CD14-positive monocyte (primary cell): ENCODE results near the gene ECSIT. TPM values are rescaled to one million over a fixed set of nuclear protein-coding genes. Genes with fewer than 3 reads are reported as not detected.

Source experiments
- DNase-seq, 3 donors: peaks; one replicate each; pipeline ENCODE4 v3.0.0-alpha.2; 2011 to 2022
- H2AFZ ChIP-seq: 2 replicates; pipeline ENCODE4 v1.6.0; 2012; ENCODE audit warnings: mild to moderate bottlenecking, low read depth, low read length, inconsistent platforms; ENCODE audit not compliant: insufficient read depth, poor library complexity, severe bottlenecking
- H3K27ac ChIP-seq, 2 donors: 1 replicate in 1 of 2; 2 replicates in 1 of 2; pipeline ENCODE4 v1.5.1; 2012 to 2013; ENCODE audit warnings: low read length in 2 of 2, control low read depth in 1 of 2, inconsistent platforms in 1 of 2, low read depth in 1 of 2, mild to moderate bottlenecking in 1 of 2
- H3K27me3 ChIP-seq, 2 donors: one replicate each; pipeline versions ENCODE4 v1.6.0 to v1.6.1; 2011 to 2013; ENCODE audit warnings: low read length in 2 of 2; ENCODE audit not compliant: control insufficient read depth in 2 of 2, insufficient read depth in 2 of 2
- H3K36me3 ChIP-seq, 2 donors: replicated peaks in 1 of 2; 1 replicate in 1 of 2; 2 replicates in 1 of 2; pipeline versions ENCODE4 v1.5.1 to v1.6.1; 2012 to 2013; ENCODE audit warnings: low read length in 2 of 2, control low read depth in 1 of 2, inconsistent platforms in 1 of 2, mild to moderate bottlenecking in 1 of 2; ENCODE audit not compliant: insufficient read depth in 2 of 2, control insufficient read depth in 1 of 2
- H3K4me1 ChIP-seq, 2 donors: 1 replicate in 1 of 2; 2 replicates in 1 of 2; pipeline versions ENCODE4 v1.5.1 to v1.6.1; 2012 to 2013; ENCODE audit warnings: low read length in 2 of 2, control low read depth in 1 of 2, inconsistent platforms in 1 of 2, mild to moderate bottlenecking in 1 of 2, moderate library complexity in 1 of 2; ENCODE audit not compliant: insufficient read depth in 2 of 2, control insufficient read depth in 1 of 2
- H3K4me2 ChIP-seq: replicated peaks from 2 replicates; pipeline ENCODE3; 2012; ENCODE audit warnings: low read length, moderate library complexity, mild to moderate bottlenecking; ENCODE audit not compliant: poor library complexity, severe bottlenecking; ENCODE audit errors: extremely low read depth
- H3K4me3 ChIP-seq, 3 experiments: fragments of 200-600 bp in 1 of 3; sonication (generic) in 1 of 3; replicated peaks in 1 of 3; 1 replicate in 2 of 3; 2 replicates in 1 of 3; pipeline ENCODE4 v1.5.1; 2011 to 2013; ENCODE audit warnings: low read length in 3 of 3, mild to moderate bottlenecking in 3 of 3, control low read depth in 2 of 3, low read depth in 2 of 3, inconsistent platforms in 1 of 3, moderate library complexity in 1 of 3
- H3K79me2 ChIP-seq: 2 replicates; pipeline ENCODE4 v1.6.0; 2012; ENCODE audit warnings: mild to moderate bottlenecking, control low read depth, inconsistent platforms, low read length, moderate library complexity; ENCODE audit not compliant: insufficient read depth
- H3K9ac ChIP-seq: 2 replicates; pipeline ENCODE4 v1.6.0; 2017; ENCODE audit warnings: low read length, mild to moderate bottlenecking; ENCODE audit not compliant: insufficient read depth, poor library complexity, severe bottlenecking
- H3K9me3 ChIP-seq, 2 donors: replicated peaks in 1 of 2; 1 replicate in 1 of 2; 2 replicates in 1 of 2; pipeline versions ENCODE4 v1.5.1 to v1.6.1; 2012 to 2013; ENCODE audit warnings: low read length in 2 of 2, control low read depth in 1 of 2; ENCODE audit not compliant: control insufficient read depth in 1 of 2, insufficient read depth in 1 of 2
- H4K20me1 ChIP-seq: 2 replicates; pipeline ENCODE4 v1.6.0; 2012; ENCODE audit warnings: mild to moderate bottlenecking, low read length, control low read depth, moderate library complexity; ENCODE audit not compliant: insufficient read depth
- H3K27ac Mint-ChIP-seq, 7 donors: one replicate each; pipeline ENCODE4 v1.8.0; 2020; ENCODE audit warnings: mild to moderate bottlenecking in 7 of 7, mixed read lengths in 7 of 7, moderate library complexity in 6 of 7, inconsistent platforms in 2 of 7
- H3K27me3 Mint-ChIP-seq, 3 donors: one replicate each; pipeline ENCODE4 v1.8.0; 2021 to 2022; ENCODE audit warnings: low read depth in 3 of 3, mild to moderate bottlenecking in 3 of 3, mixed read lengths in 3 of 3, moderate library complexity in 3 of 3, inconsistent platforms in 1 of 3
- H3K36me3 Mint-ChIP-seq, 2 donors: one replicate each; pipeline ENCODE4 v1.8.0; 2020; ENCODE audit warnings: mixed read lengths in 2 of 2, inconsistent platforms in 1 of 2, mild to moderate bottlenecking in 1 of 2
- H3K4me1 Mint-ChIP-seq: one replicate; pipeline ENCODE4 v1.8.0; 2020; ENCODE audit warnings: mild to moderate bottlenecking, mixed read lengths
- H3K4me3 Mint-ChIP-seq, 2 donors: one replicate each; pipeline ENCODE4 v1.8.0; 2020; ENCODE audit warnings: mild to moderate bottlenecking in 2 of 2, mixed read lengths in 2 of 2, moderate library complexity in 1 of 2
- H3K9me3 Mint-ChIP-seq, 7 donors: one replicate each; pipeline ENCODE4 v1.8.0; 2020 to 2022; ENCODE audit warnings: mixed read lengths in 7 of 7, mild to moderate bottlenecking in 6 of 7, moderate library complexity in 6 of 7, inconsistent platforms in 2 of 7
- CTCF ChIP-seq: fragments of 200-600 bp; IDR thresholded peaks from one replicate; pipeline ENCODE4 v1.8.0; 2022; ENCODE audit warnings: antibody characterized with exemption, mild to moderate bottlenecking
- WGBS: methylation state at CpG from one replicate; pipeline ENCODE4 v1.1.5; 2013; ENCODE audit warnings: missing lambda C conversion rate; ENCODE audit not compliant: insufficient coverage; 5-methylcytosine and 5-hydroxymethylcytosine counted together
- intact Hi-C, 2 donors: fragments of 100-400 bp; cut with micrococcal nuclease; formaldehyde crosslinking; loops; one replicate each; pipeline versions ENCODE4 v1.15.0 to v1.15.1; 2023
- polyA plus RNA-seq, 3 donors: library from polyadenylated mRNA; depleted of rRNA in 1 of 3; unstranded in 2 of 3; stranded (reverse) in 1 of 3; fragments of 300-500 nt in 2 of 3; fragments of >200 nt in 1 of 3; fragmentation: Illumina TruSeq in 2 of 3; gene quantifications; 1 replicate in 2 of 3; 2 replicates in 1 of 3; pipeline ENCODE4 v1.2.3, GENCODE V29; 2012 to 2021

The ECSIT gene
- polyA plus RNA-seq, 3 donors: 26.4 to 31.6 (median 28.3) TPM

GRCh38 chr19:11496391-11497163 lies 32.4 kb downstream of the ECSIT start:
- peak overlapping the region in 2 of 7 donors; percentile 40 to 71 for H3K27ac Mint-ChIP-seq
- Histone ChIP-seq H3K27me3 (no peaks in the 10 kb centered on the region), H3K36me3 (peaks cover 22 to 23% of the 10 kb centered on the region in 2 donors), H3K4me3 (no peak overlapping the region), H3K9ac (no peak overlapping the region), H3K4me2 (no peak overlapping the region), H3K79me2 (no peaks in the 10 kb centered on the region), H3K4me1 (no peaks in the 10 kb centered on the region), H3K27ac (no peak overlapping the region), H4K20me1 (no peaks in the 10 kb centered on the region), H3K9me3 (no peaks in the 10 kb centered on the region), H2AFZ (no peak overlapping the region)
- DNase-seq: peak; percentile 33 to 68 (median 41)
- H3K9me3 Mint-ChIP-seq: no peaks in the 10 kb centered on the region
- intact Hi-C loops: no loop called here
- 64% methylated on average over 11 of the region's 17 CpGs for WGBS
- peaks cover 31 to 57% of the 10 kb centered on the region in 2 donors for H3K36me3 Mint-ChIP-seq
- peaks cover 0 to 2% (median 0%) of the 10 kb centered on the region in 3 donors for H3K27me3 Mint-ChIP-seq
- H3K4me3 Mint-ChIP-seq: no peak overlapping the region
- H3K4me1 Mint-ChIP-seq: no peaks in the 10 kb centered on the region
- peak; percentile 61 for TF ChIP-seq CTCF

GRCh38 chr19:11495885-11496284 lies 33.0 kb downstream of the ECSIT start:
- Histone ChIP-seq H3K9ac (no peak overlapping the region), H3K4me2 (no peak overlapping the region), H3K4me1 (no peaks in the 10 kb centered on the region), H3K36me3 (peaks cover 22 to 23% of the 10 kb centered on the region in 2 donors), H3K79me2 (no peaks in the 10 kb centered on the region), H3K4me3 (no peak overlapping the region), H2AFZ (no peak overlapping the region), H3K27me3 (no peaks in the 10 kb centered on the region), H4K20me1 (no peaks in the 10 kb centered on the region), H3K9me3 (no peaks in the 10 kb centered on the region), H3K27ac (no peak overlapping the region)
- no peak for TF ChIP-seq CTCF
- peaks cover 0 to 2% (median 0%) of the 10 kb centered on the region in 7 donors for H3K9me3 Mint-ChIP-seq
- no peak for DNase-seq
- H3K27ac Mint-ChIP-seq: no peak overlapping the region
- peaks cover 0 to 2% (median 0%) of the 10 kb centered on the region in 3 donors for H3K27me3 Mint-ChIP-seq
- intact Hi-C loops: no loop called here
- WGBS: 97% methylated on average over 22 of the region's 22 CpGs
- H3K4me1 Mint-ChIP-seq: no peaks in the 10 kb centered on the region
- H3K36me3 Mint-ChIP-seq: peaks cover 30 to 53% of the 10 kb centered on the region in 2 donors
- H3K4me3 Mint-ChIP-seq: no peak overlapping the region
